HG03354 (cell line): Measurements from ENCODE around the gene NHS.

Source experiments
- ATAC-seq: cut with Tn5 transposase; IDR thresholded peaks from one replicate; pipeline ENCODE4 v1.9.1; 2021; ENCODE audit warnings: mild to moderate bottlenecking; ENCODE audit not compliant: unreplicated experiment, poor library complexity, severe bottlenecking

NHS gene

GRCh38 chrX:17374619-17375366 lies at the start of gene NHS:
TSS of gene NHS (plus strand) at chrX:17375200. CDS start at chrX:17375758, 558 bp downstream.
- ATAC-seq, result no peak

DNA sequence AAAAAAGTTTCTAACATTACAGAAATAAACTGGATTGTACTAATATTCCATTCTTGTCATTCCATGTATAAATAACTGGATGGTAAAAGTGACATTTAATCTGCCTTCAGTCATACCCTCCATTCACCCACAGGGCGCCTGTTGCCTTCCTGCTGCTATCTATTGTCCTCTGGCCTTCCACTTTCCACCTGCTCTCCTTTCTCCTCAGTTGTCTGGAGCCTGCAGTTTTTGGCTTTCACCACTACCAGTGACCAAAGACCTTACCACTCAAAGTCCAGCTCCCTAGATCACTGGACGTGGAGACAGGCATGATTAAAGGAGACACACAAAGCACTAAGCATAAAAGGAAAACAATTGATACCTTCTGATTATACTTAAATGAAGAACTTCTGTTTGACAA lies 46.2 kb upstream of the NHS start:
- ATAC-seq, result no peak

DNA sequence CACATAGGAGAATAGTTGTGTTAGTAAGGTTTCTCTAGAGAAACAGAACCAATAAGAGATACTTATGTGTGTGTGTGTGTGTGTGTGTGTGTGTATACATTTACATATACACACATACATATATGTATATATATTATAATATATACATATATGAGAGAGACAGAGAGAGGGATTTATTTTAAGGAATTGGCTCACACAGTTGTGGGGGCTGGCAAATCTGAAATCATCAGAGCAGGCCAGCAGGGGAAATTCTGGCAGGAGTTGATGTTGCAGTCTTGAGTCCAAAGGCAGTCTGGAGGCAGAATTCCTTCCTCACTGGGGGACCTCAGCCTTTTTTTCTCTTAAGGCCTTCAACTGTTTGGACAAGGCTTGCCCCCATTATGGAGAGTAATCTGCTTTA lies 38.6 kb upstream of the NHS start:
- ATAC-seq, result no peak

DNA sequence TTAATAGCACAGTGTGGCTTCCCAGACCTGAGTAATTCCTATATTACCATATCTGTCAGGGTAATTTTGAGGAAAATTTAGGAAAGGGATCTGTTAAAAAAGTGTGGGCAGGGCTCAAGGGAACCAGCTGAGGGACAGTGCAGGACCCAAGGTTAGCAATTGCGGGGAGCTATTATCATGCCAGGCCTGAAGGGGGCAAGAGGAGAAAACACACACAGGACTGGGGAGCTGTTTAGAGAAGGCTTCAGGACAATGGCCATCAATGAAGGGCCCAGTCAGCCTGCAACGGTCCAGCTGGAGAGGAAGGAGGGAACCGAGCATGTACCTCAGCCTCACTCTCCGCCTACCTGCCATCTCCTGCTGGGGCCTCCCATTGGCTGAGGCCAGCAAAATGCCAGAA lies 19.0 kb upstream of the NHS start:
- ATAC-seq, result no peak

DNA sequence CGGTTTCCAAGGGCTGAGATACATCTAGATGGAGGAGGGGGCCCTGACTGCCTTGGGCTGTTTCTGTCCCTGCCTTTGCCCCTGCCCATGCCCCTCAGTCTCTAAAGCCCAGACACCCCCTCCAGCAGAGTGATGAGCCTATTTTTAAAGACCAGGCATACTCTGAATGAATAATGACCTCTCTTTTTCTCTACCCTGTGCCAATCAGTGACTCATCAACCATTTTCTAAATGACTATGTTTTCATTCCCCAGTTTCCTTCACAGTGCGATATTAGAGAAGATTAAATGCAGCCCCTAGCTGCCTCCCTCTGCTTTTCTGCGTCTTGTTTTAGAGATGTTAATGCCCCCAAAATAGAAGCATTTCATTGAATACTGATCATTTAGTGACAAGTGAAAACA lies 15.5 kb upstream of the NHS start:
- ATAC-seq, result no peak

DNA sequence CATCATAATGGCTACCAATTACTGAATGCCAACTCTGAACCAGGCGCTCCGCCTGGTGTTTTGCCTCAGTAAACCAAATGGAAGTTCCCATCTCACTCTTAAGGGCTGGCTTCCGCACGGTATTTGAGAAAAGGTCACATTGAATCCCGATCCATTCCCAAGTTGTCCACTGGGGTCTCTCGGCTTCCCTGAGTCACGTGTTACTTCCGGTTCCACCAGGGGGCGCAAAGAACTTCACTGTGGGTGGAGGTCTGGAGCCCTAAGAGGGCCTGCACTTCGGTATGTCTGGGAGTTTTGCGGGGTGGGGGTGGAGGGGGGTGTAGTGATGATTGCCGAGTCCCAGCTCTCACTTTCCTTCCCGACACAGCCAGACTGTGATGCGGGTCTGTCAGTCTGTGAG lies 13.4 kb upstream of the NHS start:
- ATAC-seq, result no peak

DNA sequence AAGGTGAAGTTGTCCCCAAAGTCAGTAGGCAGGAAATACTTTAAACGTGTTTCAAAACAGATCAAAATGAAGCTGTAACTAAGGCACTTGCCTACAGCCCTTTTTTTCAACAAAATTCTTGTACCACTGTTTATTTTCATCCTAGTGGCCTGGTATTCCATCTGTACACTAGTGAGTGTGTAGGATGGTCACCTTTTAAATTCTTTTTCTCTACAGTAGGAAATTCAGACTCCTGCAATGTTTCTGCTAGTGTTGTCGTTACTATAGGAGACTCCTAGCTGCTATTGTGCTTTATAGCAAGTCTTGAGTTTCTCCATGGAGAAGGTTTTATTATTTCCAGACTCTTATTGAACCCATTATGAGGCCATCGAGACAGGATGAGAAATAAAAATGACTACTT lies 7.0 kb upstream of the NHS start:
- no peak for ATAC-seq

- no peak for ATAC-seq
Observed at GRCh38 chrX:17369309-17369708, 5.7 kb upstream of the NHS start.

DNA sequence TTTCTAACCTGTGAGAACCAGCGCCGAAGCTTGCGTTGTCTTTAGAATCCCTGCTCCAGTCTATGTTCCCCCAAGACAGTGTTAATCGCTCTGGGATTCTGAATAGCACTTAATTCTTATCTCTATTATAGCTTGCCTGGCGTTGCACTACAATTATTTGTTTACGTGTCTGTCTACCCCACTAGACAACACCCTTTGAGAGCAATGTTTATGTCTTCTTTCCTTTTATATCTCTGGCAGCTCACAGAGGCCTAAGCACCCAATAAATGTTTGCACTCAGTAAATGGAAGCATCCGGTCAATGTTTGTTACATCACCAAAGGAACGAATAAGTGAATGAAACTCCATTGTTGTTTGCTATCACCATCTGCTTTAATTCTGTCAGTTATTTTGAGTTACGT lies 4.8 kb upstream of the NHS start:
- ATAC-seq, result no peak

- ATAC-seq, result no peak
Observed at GRCh38 chrX:17372052-17372451, 2.9 kb upstream of the NHS start.

DNA sequence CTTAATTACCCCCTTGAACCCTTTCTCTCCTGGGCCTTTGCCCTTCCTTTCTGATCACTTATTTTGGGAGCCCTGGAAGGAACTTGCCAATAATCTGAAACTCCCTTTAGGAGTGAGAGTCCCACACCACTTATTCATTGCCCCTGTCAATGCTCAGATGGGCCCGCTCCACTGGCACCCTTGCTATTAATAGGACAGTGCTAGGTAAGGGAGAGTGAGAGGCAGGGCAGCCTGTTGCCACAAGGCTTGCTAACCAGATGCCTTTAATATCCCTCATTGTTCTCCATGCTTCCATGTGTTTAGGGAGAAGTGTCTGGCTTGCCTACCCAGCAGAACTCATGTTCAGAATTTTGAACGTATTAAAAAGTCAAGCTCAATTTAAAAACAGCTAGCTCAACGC lies 1.7 kb upstream of the NHS start:
- ATAC-seq, result no peak

DNA sequence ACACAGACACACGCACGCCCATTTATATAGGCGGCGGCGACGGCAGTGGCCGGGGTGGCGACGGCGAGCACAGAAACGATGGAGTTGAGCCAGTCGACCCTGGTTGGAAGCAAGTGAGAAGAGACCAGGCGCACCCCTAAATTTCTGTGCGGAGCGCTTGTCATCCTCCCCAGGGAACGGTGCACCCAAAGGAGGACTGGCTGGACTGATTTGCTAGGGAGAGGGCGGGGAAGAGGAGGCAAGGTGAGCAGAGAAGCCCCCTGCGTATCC lies 302 bp downstream of the NHS start:
- ATAC-seq, result no peak

DNA sequence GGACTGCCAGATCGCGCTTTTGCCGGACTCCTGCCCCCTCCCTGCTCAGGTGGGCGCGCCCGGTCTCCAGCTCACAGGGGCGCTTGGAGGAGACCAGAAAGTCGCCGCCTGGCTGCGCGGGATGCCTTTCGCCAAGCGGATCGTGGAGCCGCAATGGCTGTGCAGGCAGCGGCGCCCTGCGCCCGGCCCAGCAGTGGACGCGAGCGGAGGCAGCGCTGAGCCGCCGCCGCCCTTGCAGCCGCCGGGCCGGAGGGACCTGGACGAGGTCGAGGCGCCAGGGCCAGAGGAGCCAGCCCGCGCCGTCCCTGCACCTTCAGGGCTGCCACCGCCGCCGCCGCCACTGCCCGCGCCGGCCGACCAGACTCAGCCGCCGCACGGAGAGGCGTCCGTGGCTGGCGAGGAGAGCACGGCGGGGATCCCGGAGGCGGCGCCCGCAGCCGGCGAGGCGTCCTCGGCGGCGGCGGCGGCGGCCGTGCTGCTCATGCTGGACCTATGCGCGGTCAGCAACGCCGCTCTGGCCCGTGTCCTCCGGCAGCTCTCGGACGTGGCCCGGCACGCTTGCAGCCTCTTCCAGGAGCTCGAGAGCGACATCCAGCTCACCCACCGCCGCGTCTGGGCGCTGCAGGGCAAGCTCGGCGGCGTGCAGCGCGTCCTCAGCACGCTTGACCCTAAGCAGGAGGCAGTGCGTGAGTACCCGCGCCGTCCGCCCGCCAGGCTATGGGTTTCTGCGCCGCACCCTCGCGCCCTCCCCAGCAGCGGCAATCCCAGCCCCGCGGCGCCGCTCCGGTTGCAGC lies 834 bp downstream of the NHS start:
- ATAC-seq, result no peak

DNA sequence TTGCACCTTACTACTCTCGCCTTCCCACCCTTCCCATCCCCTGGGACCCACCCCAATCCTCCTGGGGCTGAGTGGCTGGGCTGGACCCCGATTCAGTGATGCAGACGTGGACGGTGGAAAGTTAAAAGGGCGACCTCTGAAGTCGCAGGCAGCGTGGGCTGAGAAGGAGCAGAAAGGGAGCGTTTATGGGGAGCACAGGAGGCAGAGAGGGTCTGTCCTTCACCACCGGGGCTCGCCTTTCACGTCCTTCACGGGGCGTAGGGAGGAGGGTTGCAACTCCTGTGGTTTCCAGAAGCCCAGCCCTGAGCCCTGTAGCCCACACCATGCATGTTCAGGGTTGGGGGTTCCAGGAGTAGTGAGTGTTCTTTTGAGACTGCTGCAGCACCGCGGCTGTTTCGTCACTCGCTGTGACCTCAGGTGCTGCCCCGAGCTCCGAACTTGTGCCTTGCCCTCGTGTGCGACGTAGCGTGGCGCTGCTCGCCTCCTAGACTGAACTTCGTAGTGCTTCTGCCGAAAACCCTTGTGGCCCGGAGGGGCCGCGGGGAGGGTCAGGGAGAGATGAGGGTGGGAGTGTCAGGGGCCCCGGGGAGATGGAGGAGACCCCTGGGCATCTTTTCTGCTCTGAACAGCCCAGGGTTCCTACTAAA lies 1.6 kb downstream of the NHS start:
- no peak for ATAC-seq

GRCh38 chrX:17377091-17377717 lies 2.2 kb downstream of the NHS start:
- no peak for ATAC-seq

DNA sequence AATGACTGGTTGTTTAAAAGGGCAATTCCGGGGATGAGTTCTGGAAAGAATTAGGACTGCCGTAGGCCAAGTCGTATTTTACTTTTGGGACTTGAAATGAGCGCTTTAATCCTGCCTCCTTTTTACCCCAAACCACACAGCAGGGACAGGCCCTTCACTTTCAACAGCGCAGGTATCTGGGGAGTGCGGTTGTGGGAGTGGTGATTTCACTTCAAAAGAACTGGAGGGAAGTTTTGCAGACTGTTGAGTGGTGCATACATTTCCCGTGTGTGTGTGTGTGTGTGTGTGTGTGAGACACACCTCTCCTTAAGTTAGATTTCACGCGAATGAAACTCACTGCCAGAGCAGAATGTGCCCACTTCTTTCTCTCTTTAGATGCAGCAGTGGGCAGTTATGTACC lies 2.8 kb downstream of the NHS start:
- no peak for ATAC-seq

DNA sequence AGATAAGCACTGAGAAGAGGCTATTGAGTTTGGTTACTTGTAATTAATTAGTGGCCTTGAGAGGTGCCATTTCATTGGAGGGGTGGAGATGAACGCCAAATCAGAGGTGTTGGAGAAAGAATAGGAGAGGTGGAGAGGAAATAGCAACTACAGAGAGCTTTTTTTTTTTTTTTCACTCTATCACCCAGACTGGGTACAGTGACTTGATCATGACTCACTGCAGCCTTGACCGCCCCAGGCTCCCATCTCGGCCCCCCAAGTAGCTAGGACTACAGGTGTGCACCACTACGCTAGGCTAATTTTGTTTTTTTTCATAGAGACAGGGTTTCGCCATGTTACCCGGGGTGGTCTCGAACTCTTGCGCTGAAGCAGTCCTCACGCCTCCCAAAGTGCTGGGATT lies 5.2 kb downstream of the NHS start:
- ATAC-seq, result no peak

DNA sequence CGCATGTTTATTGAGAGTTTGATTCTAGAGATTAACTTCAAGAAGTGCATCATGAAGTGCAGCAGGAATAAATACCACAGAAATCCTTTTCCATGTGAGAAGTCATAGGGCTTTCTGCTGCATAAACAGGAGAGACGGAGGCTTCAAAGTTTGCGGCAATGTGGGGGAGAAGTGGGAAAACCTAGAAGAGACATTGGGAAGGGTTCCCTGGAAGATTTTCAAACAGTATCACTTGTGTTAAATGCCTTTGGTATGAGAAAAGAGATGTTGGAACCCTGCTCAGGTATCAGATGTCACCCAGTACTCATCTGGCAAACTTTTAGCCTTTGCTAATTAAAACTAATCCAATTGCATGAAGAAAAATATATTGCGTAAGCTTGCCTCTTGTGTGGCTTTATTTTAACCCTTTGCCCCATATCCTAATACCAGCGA lies 15.4 kb downstream of the NHS start:
- no peak for ATAC-seq

GRCh38 chrX:17395154-17395553 lies 20.2 kb downstream of the NHS start:
- ATAC-seq, result no peak

GRCh38 chrX:17397074-17397473 lies 22.1 kb downstream of the NHS start:
- no peak for ATAC-seq
